ENCODE data around the gene RDH8. TPM values are rescaled to one million over a fixed set of nuclear protein-coding genes. Genes with fewer than 3 reads are reported as not detected.
A peak's percentile ranks its signal among the peaks of the same experiment; 100 is the strongest.

RDH8 gene, protein sequence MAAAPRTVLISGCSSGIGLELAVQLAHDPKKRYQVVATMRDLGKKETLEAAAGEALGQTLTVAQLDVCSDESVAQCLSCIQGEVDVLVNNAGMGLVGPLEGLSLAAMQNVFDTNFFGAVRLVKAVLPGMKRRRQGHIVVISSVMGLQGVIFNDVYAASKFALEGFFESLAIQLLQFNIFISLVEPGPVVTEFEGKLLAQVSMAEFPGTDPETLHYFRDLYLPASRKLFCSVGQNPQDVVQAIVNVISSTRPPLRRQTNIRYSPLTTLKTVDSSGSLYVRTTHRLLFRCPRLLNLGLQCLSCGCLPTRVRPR
- total RNA-seq, result not detected in 2 replicates

DNA sequence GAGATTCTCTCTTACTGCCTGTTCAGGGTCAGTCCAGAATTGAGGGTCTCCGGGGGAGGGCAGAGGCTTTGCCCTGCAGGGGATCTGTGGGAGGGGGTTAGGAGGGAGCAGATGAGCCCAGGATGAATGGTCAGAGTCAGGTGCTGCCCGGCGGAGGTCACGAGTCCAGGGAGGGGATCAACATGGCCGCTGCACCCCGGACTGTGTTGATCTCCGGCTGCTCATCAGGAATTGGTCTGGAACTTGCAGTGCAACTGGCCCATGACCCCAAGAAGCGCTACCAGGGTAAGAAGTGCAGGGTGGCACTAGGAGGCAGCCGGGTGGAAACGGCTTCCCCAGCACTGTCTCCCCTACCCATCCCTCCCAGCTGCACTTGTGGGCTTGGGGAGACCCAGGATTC lies at the start of gene RDH8:
TSS of gene RDH8 (plus strand) at position 168 of the 400 bp plus-strand sequence. CDS start at position 183, 15 bp downstream.
- DNase-seq (ENCODE audit: low read depth in 2 of 2), result no peak

DNA sequence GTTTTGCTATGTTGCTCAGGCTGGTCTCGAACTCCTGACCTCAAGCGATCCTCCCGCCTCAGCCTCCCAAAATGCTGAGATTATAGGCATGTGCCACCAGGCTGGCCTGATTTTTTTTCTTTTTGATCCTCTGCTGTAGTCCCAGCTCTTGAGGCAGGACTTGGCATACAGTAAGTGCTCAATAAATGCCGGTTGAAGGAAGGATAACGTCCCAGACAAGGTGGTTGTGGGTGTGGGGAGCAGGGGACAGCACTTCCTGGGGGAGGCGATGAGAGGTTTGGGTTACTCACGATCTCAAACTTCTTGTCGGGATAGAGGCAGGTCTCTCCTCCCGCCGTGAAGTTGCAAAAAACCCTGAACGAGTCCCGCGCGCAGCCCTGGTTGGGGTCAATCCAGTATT lies 47.3 kb upstream of the RDH8 start:
- no peak for DNase-seq (ENCODE audit: low read depth in 2 of 2)

DNA sequence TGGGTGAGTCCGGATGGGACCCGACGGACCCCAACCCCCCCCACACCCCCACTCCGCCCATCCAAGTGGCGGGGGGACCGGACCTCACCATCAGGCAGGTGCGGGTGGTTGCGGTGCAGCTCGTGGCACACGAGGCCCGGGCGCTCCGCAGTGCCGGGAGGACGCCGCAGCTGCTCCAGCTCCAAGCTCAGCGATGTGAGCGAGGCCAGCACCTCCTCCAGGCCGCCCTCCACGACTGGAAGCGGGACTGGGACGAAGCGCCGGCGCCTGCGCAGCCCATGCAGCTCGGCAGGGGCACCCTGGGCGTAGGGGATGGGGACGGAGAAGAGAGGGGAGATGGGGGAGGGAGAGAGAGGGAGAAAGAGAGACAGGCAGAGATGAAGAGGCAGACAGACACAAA lies 46.8 kb upstream of the RDH8 start:
- DNase-seq (ENCODE audit: low read depth in 2 of 2), result no peak

DNA sequence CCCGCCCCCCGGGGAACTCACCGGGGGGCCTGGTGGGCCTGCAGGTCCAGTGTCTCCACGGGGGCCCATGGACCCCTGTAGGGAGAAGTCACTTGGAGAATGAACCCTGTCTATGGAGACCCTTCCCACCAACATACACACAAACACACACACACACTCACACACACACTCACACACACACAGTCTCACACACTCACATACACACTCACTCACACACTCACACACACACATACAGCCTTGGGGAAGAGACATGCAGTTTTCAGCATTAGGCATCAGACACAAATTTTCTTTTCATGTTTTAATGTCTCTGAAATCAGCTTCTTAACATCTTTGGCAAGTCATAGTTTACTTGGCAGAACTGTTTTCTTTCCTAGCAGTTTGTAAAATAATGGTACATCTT lies 46.0 kb upstream of the RDH8 start:
- no peak for DNase-seq (ENCODE audit: low read depth in 2 of 2)

DNA sequence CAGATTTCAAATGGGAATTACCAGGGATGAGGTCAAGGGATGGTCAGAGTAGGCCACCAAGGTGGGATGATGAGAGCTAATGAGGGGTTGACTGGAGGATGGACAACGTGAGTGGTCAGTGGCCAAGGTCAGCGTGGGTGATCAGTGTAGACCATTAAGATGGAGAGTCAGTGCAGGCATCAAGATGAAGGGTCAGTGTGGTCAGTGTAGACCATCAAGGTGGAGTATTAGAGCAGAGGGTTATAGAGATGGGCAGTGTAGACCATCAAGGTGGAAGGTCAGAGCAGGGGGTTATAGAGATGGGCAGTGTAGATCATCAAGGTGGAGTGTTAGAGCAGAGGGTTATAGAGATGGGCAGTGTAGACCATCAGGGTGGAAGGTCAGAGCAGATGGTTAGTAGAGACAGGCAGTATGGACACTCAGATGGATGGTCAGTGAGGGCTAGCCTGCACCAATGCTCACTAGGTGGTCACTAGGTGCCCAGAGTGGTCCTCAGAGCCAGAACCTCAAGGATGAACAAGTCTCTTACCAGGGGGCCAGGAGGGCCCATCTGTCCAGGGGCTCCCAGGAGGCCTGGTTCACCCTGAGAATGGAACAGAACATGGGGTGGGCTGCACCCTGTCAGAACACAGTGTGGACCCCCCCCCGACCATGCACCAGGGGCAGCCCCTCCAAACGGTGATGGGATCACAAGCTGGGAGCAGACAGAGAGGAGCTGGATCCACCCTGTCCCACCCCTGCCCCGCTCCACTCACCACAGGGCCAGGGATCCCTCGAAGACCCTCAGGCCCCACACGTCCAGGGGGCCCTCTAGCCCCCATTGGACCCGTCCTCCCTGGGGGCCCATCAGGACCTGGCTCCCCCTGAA lies 44.2 kb upstream of the RDH8 start:
- DNase-seq (ENCODE audit: low read depth in 2 of 2), result no peak

DNA sequence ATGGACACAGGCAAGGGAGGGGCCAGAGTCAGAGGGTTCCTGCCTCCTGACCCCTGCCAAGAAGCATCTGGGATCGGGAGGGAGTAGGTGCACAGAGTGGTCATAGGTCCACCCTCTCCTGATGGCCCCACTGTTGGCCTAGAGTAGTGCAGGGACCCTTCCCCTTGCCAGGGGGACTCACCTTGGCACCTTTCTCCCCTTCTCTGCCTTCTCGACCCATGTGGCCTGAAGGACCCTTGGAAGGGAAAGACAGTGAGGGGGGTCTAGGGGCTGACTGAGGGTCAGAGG lies 43.7 kb upstream of the RDH8 start:
- DNase-seq (ENCODE audit: low read depth in 2 of 2), result no peak

DNA sequence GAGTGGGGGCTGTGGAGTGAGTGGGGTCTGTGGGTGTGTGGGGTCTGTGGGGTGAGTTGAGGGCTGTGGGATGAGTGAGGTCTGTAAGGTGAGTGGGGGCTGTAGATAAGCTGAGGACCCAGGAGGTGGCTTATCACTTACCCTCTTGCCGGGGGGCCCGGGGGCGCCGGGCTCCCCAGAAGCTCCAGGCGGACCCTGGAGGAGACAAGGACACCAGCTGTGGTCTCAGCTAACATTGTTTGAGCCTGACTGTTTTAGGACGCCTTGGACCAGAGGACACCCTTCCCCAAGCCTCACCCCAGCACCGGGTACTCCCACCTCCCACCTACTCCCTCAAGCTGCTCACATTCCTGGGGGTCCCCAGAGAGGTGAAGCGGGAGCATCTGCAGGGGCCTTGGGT lies 42.8 kb upstream of the RDH8 start:
- DNase-seq (ENCODE audit: low read depth in 2 of 2), result no peak

DNA sequence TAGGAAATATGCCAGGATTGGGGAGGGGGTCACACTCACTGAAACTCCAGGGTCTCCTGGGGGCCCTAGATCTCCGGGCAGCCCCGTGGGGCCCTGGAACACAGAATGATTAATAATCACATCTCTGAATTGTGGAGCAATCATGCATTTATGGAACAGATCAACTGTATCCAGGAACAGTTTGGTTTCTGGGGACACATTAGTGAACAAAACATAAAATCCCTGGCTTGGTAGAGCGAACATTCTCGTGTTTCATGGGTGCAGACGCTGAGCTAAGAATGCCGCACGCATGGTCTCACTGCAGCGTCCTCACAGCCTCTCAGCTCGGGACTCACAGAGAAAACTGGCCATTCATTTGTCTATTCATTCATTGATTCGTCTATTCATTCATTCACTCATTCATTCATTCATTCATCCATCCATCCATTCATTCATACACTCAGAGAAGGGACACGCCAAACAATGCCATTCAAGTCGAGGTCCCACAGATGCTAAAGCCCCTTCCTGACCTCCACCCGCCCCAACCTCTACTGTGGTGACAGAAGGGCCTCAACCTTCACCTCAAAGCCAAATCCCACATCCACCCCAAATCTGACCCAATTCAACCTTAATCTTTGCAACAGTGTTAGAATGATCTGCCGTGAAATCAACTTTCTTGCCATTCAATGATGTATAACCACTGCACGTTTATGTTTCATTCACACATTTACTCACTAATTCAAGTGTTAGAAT lies 42.0 kb upstream of the RDH8 start:
- DNase-seq (ENCODE audit: low read depth in 2 of 2), result no peak

DNA sequence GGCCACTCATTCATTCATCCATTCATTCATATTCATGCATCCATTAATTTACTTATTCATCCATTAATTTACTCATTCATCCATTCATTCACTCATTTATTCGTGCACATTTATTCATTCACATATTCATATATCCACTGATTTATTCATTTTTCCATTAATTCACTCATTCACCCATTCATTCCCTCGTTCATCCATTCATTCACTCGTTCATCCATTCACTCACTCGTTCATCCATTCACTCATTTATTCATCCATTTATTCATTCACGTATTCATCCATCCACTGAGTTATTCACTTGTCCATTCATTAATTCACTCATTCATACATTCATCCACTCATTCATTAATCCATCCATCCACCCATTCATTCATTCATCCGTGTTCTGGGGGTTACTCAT lies 41.2 kb upstream of the RDH8 start:
- DNase-seq (ENCODE audit: low read depth in 2 of 2), result no peak

DNA sequence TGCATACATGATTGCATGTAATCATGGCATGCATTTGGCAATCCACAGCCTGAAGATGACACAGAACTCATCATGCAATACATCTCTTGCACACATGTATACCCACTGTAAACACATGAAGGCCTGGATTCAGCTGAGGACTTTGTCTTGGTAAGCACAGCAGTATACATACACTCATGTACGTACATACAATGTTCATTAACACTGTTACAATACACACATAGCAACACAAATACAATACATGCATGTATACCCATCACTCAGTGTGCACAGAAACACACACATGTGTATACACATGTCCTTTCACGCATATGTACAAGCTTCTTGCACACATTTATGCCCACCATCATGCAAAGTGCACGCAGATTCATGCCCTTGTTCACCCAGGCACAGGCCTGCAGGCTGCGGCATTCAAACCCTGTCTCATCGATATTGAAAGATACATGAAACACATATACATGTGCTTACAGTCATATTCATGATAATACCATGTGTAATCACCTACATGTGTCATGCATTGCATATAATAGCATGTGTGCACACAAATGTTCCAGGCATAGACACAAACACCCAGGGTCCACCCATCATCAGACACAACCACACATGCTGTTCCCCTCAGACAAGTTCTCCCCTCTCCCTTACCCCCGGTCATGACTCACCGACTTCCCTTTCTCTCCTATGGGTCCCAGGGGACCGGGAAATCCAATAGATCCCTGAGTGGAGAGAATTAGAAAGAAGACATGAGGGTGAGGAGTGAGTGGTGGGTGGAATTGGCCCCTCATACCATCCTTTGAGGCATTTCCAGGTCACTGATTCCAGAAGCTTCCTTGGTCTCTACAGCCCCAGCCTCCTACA lies 31.6 kb upstream of the RDH8 start:
- no peak for DNase-seq (ENCODE audit: low read depth in 2 of 2)

DNA sequence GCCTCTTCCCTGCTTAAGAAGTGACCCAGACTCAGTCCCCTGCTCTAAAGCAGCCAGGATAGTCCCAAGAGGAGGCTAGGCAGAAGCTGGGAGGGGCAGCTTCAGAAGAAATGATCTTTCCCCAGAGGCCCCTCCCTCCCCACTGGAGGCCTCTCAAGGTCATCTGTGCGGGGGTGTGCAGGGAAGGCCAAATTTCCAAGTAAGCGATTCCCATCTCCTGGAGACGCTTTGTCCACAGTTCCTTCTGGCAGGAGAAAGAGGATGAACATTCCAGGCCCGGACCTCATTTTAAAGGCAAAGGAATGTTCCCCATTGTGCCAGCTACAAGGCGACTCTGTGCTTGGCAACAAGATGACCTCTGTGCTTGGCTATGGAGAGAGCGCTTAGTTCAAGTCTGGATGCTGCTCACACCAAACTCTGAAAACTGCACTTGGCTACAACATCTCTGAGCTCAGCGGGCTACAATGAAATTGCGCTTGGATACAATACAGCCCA lies 26.4 kb upstream of the RDH8 start:
- no peak for DNase-seq (ENCODE audit: low read depth in 2 of 2)

DNA sequence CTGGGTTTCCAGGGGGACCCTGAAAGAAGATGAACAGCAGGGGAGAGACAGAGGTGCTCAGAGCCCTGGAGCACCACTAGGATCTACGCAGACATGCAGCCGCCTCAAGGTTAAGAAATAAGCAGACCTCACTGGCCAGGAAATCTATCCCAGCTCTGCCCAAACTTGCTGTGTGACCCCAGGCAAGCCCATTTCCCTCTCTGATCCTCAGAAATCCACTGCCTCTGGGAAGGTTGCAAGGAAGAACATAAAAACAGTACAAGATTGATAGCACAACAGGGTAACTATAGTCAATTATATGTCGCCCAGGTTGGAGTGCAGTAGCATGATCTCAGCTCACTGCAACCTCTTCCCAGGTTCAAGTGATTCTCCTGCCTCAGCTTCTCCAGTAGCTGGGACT lies 23.8 kb upstream of the RDH8 start:
- no peak for DNase-seq (ENCODE audit: low read depth in 2 of 2)

DNA sequence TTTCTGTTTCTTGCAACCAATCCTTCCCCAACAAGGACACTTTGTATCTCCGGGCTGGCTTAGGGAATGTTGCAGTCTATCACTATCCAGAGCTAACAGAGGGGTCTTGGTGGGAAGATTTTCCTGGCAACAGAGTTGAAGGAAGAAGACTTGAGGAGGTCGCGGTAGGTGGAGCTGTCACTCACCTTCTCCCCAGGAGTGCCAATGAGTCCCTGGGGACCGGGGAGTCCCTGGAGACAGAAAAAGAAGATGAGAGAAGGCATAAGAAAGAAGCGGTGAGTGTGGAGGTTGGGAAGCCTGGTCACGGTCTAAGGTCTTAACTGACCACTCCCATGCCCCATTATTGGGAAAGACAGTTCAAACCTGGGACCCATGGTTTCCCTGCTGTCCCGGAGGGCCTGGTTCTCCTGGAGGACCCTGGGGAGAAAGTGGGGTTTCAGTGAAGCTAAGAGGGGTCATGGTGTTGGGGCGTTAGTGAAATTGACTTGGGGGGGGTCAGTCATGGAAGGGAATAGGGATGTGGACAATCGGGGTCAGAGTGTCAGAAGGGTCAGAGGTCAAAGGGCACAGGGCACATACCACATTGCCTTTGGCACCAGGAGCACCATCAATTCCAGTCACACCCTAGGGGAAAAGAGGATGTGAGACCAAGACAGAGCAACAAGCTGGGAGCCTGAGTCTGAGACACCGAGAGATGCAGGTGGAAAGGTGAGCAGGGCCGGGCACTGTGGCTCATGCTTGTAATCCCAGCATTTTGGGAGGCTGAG lies 21.7 kb upstream of the RDH8 start:
- DNase-seq (ENCODE audit: low read depth in 2 of 2), result no peak

DNA sequence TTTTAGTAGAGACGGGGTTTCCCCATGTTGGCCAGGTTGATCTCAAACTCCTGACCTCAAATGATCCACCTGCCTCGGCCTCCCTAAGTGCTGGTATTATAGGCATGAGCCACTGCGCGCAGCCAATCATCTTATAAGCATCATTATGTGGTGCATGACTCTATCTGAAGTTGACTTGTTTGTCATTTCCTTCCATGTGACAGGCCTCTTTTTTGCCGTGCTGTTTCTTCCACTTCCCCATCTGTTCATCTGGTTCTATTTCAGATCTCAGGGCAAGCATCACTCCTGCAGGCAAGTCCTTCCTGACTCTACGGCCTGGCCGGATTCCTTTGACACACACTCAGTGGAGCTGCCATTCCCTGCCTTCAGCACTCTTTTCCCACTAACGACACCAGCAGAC lies 18.2 kb upstream of the RDH8 start:
- DNase-seq (ENCODE audit: low read depth in 2 of 2), result no peak

DNA sequence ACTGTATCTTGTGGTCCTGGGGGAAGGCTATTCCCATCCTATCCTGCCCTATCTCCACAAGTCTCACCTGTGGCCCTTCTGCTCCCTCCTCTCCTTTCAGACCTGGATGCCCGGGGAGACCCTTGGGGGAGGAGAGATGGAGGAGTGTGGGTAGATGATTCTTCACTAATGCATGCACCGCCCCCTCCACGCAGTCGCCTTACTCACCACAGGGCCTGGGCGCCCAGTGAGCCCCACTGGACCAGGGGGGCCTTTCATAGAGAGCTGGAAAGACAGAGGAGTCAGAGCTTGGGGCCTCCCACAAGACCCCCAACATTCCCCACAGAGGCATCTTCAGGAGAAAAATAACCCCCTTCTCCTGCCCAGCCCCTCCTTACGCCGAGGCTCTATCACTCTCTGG lies 17.3 kb upstream of the RDH8 start:
- no peak for DNase-seq (ENCODE audit: low read depth in 2 of 2)

DNA sequence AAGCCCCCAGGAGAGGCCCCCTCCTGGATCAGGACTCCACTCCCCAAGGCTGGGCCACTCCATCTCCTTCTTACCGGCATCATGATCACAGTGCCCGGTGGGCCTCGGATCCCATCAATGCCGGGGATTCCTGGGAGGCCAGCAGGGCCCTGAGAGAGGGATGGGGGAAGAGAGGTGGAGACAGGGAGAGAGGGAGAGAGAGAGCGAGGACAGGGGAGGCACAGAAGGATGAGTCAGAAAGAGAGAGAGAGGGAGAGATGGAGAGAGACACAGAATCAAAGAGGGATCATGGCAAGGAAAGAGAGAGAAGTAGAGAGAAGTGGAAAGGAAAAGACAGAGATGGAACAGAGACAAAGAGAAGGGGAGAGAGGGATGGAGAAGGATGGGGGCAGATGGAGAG lies 16.7 kb upstream of the RDH8 start:
- no peak for DNase-seq (ENCODE audit: low read depth in 2 of 2)

DNA sequence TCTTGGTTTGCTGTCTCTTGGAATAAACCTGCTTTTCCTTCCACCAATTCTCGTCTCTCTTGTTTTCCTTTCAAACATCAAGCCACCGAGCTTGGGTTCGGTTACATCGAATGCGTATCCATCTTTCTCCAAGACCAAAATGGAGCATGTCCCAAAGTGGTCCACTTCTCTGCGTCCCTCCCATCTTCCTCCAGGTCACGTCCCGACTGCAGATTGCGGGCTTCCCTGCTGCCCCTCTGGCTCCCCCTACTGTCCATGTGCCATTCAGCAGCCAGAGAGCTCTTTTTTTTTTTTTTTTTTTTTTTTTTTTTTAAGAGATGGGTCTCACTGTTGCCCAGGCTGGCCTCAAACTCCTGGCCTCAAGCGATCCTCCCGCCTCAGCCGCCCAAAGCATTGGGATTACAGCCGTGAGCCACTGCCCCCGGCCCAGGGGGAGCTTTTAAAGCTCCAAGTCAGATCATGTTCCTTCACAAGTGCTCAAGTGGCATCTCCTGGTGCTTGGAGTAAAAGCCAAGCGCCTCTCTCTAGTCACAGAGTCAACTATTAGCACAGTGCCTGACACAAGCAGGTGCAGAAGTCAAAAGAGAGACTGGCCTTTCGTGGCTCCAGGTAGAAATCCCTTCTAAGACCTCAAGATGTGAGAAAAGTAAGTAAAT lies 13.0 kb upstream of the RDH8 start:
- DNase-seq (ENCODE audit: low read depth in 2 of 2), result peak; percentile 70 to 74

DNA sequence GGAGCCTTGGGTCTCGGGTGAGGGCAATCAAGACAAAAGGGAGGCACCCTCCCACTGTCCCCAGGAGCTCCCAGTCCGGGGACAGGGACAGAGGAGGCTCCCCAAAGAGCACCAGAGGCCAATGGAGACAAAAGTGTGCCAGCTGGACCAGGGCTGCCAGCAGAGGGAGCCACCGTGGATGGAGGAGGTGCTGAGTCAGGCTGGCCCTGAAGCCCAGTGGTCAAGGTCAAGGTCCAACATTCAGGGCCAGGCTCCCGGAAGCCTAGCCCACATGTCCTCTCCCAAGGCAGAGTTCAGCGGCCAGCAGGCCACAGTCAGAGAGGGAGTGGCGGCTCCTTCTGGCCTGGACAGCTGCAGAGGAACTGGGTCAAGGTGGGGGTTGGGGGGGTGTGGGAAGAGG lies 11.4 kb upstream of the RDH8 start:
- peak in 1 of 2 donors; percentile 25 for DNase-seq (ENCODE audit: low read depth in 2 of 2)

DNA sequence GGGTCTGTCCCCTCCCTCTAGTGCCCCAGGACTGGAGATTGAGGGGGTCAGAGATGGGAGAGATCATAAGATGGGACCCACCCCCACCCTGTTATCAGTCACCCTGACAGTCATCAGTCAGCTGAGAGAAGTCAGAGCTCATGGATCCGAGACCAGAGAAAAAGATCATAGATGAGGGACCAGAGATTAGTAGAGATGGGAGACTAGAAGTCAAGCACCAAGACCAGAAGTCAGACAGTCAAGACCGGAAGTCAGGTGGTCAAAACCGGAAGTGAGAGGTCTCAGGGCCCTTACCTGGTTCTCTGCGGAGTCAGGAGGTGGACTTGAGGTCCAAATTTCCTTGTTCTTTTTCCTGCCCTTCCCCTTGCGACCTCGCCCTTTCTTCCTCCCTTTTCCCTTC lies 10.0 kb upstream of the RDH8 start:
- DNase-seq (ENCODE audit: low read depth in 2 of 2), result no peak

DNA sequence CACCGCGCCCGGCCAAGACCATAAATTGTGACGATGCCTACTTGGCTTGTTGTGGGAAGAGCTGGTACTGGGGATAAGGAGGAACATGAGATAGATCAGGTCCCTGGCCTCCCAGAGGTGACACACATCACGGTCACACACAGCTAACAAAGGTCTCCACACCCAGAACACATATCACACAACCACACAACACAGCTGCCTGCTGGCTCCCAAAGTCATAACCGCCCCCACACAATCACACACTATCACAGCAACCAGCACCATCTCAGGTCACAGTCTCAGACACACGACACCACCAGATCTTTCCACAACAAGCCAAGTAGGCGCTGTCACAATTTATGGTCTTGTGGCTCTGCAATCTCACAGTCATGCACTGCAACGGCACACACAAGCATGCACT lies 8.7 kb upstream of the RDH8 start:
- DNase-seq (ENCODE audit: low read depth in 2 of 2), result no peak

All from lung microvascular endothelial cell (primary cell).